HEK293T (cell line): Measurements from ENCODE around the gene SMC3.

Experiments used
- CTCF ChIA-PET: fragments of 350-600 bp; formaldehyde crosslinking; extraction: SDS; loops from one replicate; lab custom pipeline; 2021; ENCODE audit warnings: antibody characterized with exemption, inconsistent platforms; lab: Yijun Ruan, JAX
- POLR2A ChIA-PET: fragments of 350-600 bp; formaldehyde crosslinking; extraction: SDS; loops from one replicate; lab custom pipeline; 2020; ENCODE audit warnings: antibody characterized with exemption, inconsistent platforms; lab: Yijun Ruan, JAX
- DNase-seq: peaks from one replicate; pipeline ENCODE4 v3.0.0; 2012; ENCODE audit warnings: mixed read lengths; ENCODE audit errors: extremely low spot score
- ARNT ChIP-seq: fragments of 450-650 bp; IDR thresholded peaks from 2 replicates; pipeline ENCODE4 v1.6.1; 2017; ENCODE audit warnings: mild to moderate bottlenecking
- BHLHE40 ChIP-seq: fragments of 450-650 bp; IDR thresholded peaks from 2 replicates; pipeline ENCODE4 v1.6.1; 2016; ENCODE audit warnings: mild to moderate bottlenecking, moderate library complexity, borderline replicate concordance
- CTBP1 ChIP-seq: fragments of 450-650 bp; IDR thresholded peaks from 2 replicates; pipeline ENCODE4 v1.6.1; 2016; ENCODE audit warnings: borderline replicate concordance
- ELF4 ChIP-seq: fragments of 450-650 bp; IDR thresholded peaks from 2 replicates; pipeline ENCODE4 v1.6.1; 2017; ENCODE audit warnings: antibody characterized with exemption
- FOXA1 ChIP-seq: fragments of 450-650 bp; IDR thresholded peaks from 2 replicates; pipeline ENCODE4 v1.6.1; 2016; ENCODE audit warnings: mild to moderate bottlenecking
- FOXK2 ChIP-seq: fragments of 450-650 bp; IDR thresholded peaks from 2 replicates; pipeline ENCODE4 v1.6.1; 2016; ENCODE audit warnings: mild to moderate bottlenecking
- FOXM1 ChIP-seq: fragments of 450-650 bp; IDR thresholded peaks from 2 replicates; pipeline ENCODE4 v1.6.1; 2017; ENCODE audit warnings: mild to moderate bottlenecking, borderline replicate concordance
- HDGF ChIP-seq: fragments of 450-650 bp; IDR thresholded peaks from 2 replicates; pipeline ENCODE4 v1.6.1; 2017; ENCODE audit warnings: antibody characterized with exemption, borderline replicate concordance
- L3MBTL2 ChIP-seq: fragments of 450-650 bp; conservative IDR thresholded peaks from 2 replicates; pipeline ENCODE4 v1.6.1; 2016; ENCODE audit warnings: mild to moderate bottlenecking
- LEF1 ChIP-seq: fragments of 450-650 bp; IDR thresholded peaks from 2 replicates; pipeline ENCODE4 v1.6.1; 2017; ENCODE audit warnings: mild to moderate bottlenecking, borderline replicate concordance
- NFRKB ChIP-seq: fragments of 450-650 bp; IDR thresholded peaks from 2 replicates; pipeline ENCODE4 v1.6.1; 2016; ENCODE audit warnings: mild to moderate bottlenecking, moderate library complexity
- SP1 ChIP-seq: fragments of 450-650 bp; IDR thresholded peaks from 2 replicates; pipeline ENCODE4 v1.6.1; 2017
- SUZ12 ChIP-seq: fragments of 450-650 bp; IDR thresholded peaks from 2 replicates; pipeline ENCODE4 v1.6.1; 2016; ENCODE audit warnings: mild to moderate bottlenecking
- TARDBP ChIP-seq: fragments of 450-650 bp; IDR thresholded peaks from 2 replicates; pipeline ENCODE4 v1.6.1; 2016
- ZNF384 ChIP-seq: fragments of 450-650 bp; IDR thresholded peaks from 2 replicates; pipeline ENCODE4 v1.6.1; 2016
- TF ChIP-seq, protein P1 (sequence below): fragments of 450-650 bp; IDR thresholded peaks from 2 replicates; pipeline ENCODE4 v1.6.1; 2016

The SMC3 gene

DNA sequence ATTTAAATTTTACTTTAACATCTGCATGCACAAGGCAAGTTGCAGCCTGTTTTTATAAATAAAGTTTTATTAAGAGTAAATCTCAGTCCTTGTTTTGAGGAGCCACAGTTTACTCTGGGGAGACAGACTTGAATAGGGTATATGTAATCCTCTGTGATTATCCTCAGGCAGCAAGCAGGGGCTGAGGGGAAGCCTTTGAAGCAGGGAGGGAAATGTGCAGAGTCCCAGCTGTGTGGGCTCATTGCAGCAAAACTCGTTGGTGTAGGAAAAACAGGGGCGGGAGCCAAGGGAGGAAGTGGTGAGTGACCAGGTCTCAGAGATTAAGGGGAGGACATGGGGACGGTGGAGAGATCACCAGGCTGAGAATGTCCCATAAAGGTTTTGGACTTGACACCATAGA lies 34.3 kb upstream of the SMC3 start:
- no peak for DNase-seq
- CTCF ChIA-PET, result no interaction called here
- POLR2A ChIA-PET, result no interaction called here

DNA sequence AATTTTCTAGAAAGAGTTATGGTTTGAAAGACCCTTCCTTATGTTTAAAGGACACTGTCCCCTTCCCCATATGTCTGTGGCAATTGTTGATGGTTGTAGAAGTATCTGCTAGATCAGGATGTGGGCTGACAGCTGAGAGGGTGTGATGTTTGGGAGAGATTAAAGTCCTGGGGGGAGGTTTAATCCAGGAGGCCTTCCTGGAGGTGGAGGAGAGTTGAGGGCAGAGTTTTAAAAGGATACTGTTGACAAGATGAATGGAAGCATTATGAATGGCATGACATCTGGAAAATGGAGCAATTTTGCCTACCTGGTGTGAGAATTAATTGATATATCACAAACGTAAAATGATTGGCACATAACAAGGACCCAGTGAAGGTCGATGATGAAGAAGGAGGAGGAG lies 32.9 kb upstream of the SMC3 start:
- CTCF ChIA-PET, result no interaction called here
- POLR2A ChIA-PET, result no interaction called here
- no peak for DNase-seq
- TF ChIP-seq, protein P1, sequence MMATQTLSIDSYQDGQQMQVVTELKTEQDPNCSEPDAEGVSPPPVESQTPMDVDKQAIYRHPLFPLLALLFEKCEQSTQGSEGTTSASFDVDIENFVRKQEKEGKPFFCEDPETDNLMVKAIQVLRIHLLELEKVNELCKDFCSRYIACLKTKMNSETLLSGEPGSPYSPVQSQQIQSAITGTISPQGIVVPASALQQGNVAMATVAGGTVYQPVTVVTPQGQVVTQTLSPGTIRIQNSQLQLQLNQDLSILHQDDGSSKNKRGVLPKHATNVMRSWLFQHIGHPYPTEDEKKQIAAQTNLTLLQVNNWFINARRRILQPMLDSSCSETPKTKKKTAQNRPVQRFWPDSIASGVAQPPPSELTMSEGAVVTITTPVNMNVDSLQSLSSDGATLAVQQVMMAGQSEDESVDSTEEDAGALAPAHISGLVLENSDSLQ, result no peak
- no peak for TF ChIP-seq FOXM1
- no peak for TF ChIP-seq FOXA1
- TF ChIP-seq LEF1, result no peak
- no peak for TF ChIP-seq ELF4
- TF ChIP-seq ZNF384, result no peak
- no peak for TF ChIP-seq TARDBP
- TF ChIP-seq L3MBTL2, result no peak
- no peak for TF ChIP-seq ARNT
- no peak for TF ChIP-seq SP1
- TF ChIP-seq CTBP1, result no peak
- TF ChIP-seq FOXK2, result no peak
- no peak for TF ChIP-seq BHLHE40
- no peak for TF ChIP-seq NFRKB
- TF ChIP-seq SUZ12, result no peak
- TF ChIP-seq HDGF, result no peak

More for the DNA sequence above, 34.3 kb upstream of the SMC3 start:
- no peak for TF ChIP-seq FOXM1
- TF ChIP-seq ZNF384, result no peak
- TF ChIP-seq HDGF, result no peak
- TF ChIP-seq SP1, result no peak
- TF ChIP-seq FOXK2, result no peak
- TF ChIP-seq ELF4, result no peak
- TF ChIP-seq FOXA1, result no peak
- TF ChIP-seq CTBP1, result no peak
- no peak for TF ChIP-seq L3MBTL2
- no peak for TF ChIP-seq NFRKB
- no peak for TF ChIP-seq SUZ12
- no peak for TF ChIP-seq BHLHE40
- TF ChIP-seq, protein P1, result no peak
- no peak for TF ChIP-seq LEF1
- no peak for TF ChIP-seq TARDBP
- TF ChIP-seq ARNT, result no peak

DNA sequence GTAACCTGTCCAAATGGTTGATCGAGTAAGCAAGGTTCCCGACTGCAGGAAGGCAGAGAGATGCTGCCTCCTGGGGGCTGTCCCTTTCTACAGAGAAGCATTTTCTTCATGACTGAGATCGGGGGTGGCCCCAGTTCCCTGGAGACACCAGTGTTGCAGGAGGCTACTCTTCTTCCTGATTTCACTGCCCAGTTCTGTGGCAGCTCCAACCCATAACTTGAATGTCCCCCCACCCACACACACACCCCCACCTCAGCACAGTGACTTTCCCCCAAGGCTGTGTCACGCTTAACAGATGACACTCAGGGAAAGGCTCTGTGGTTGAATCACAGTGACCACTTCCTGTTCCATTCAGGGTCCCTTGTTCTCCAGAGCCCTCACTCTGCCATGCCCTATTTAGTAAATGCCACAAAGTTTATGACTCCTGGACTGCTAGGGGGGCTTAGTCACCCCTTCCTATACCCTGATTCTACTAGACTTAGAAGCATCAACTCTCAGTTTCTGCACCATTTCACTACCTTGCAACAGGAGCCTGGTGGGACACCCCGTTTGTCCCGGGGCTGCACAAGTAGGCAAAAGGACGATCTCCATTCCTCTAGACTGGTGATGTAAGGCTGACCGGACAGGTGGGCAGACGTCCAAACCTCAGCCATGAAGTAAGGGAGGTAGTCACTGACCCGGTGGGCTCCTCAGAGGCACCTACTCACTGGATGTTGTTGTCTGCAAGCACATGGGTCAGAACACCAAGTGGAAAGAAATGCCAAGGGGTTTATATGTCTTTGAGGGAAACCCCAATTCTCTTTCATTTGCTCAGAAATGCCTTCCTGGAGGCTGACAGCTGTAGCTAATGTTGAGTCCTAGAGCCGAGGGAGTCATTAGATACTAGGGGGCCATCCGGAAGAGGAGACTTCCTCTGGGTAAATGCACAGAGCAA lies 31.3 kb upstream of the SMC3 start:
- no peak for DNase-seq
- POLR2A ChIA-PET, result no interaction called here
- TF ChIP-seq LEF1, result no peak
- TF ChIP-seq FOXK2, result no peak
- no peak for TF ChIP-seq ELF4
- no peak for TF ChIP-seq HDGF
- TF ChIP-seq BHLHE40, result no peak
- no peak for TF ChIP-seq L3MBTL2
- no peak for TF ChIP-seq ARNT
- no peak for TF ChIP-seq SUZ12
- TF ChIP-seq NFRKB, result no peak
- no peak for TF ChIP-seq CTBP1
- TF ChIP-seq FOXA1, result no peak
- TF ChIP-seq TARDBP, result no peak
- no peak for TF ChIP-seq SP1
- TF ChIP-seq, protein P1, result no peak
- TF ChIP-seq ZNF384, result no peak
- CTCF ChIA-PET, result interaction anchor here (0.6 kb wide), 1 partner anchor 9 kb away, joined by 3 read pairs; no protein-coding TSS in a partner anchor

DNA sequence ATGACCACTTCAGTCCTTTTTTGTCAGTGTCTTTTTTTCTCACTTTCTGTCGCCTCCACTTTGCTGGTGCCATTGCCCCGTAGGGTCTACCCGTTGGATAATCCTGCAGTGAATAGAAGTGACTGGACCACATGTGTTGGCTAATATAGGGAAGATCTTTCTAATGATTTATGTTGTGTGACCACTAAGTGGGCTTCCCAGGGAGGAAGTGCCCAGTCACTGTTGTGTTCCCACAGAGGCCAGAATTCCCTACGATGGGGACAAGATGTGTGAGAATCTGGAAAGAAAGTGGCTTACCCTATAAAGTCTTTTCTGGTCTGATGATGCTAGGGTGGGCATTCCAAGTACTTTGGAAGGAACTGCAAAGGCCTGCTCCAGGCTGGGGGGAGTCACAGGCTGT lies 28.4 kb upstream of the SMC3 start:
- ChIA-PET CTCF (interaction anchor here (1.0 kb wide), 1 partner anchor 231 kb away, joined by 3 read pairs; no protein-coding TSS in a partner anchor), POLR2A (interaction anchor here (0.6 kb wide), 1 partner anchor 234 kb away, joined by 3 read pairs; the partner anchor contains the start of gene SMNDC1)
- TF ChIP-seq ZNF384, result no peak
- TF ChIP-seq ARNT, result no peak
- no peak for TF ChIP-seq CTBP1
- no peak for TF ChIP-seq BHLHE40
- no peak for TF ChIP-seq SUZ12
- TF ChIP-seq SP1, result no peak
- TF ChIP-seq LEF1, result no peak
- TF ChIP-seq FOXA1, result no peak
- TF ChIP-seq NFRKB, result no peak
- TF ChIP-seq ELF4, result no peak
- no peak for TF ChIP-seq FOXM1
- no peak for TF ChIP-seq TARDBP
- TF ChIP-seq HDGF, result no peak
- TF ChIP-seq, protein P1, result no peak
- TF ChIP-seq L3MBTL2, result no peak
- no peak for TF ChIP-seq FOXK2
- no peak for DNase-seq
